Chondrocyte (in vitro differentiated cells): ENCODE data around the gene SENP3. TPM values are rescaled to one million over a fixed set of nuclear protein-coding genes. Genes with fewer than 3 reads are reported as not detected.

Source experiments
- DNase-seq: peaks from one replicate; pipeline ENCODE4 v3.0.0; 2021; ENCODE audit warnings: mixed read lengths, low spot score
- H3K27ac Mint-ChIP-seq: one replicate; pipeline ENCODE4 v1.8.0; 2021; ENCODE audit warnings: mild to moderate bottlenecking, moderate library complexity, mixed read lengths; ENCODE audit not compliant: unreplicated experiment
- H3K27me3 Mint-ChIP-seq: 2 replicates; pipeline ENCODE4 v1.8.0; 2021; ENCODE audit warnings: low read depth, mixed read lengths
- H3K36me3 Mint-ChIP-seq: 2 replicates; pipeline ENCODE4 v1.8.0; 2021; ENCODE audit warnings: low read depth, mixed read lengths
- H3K4me1 Mint-ChIP-seq: 2 replicates; pipeline ENCODE4 v1.8.0; 2021; ENCODE audit warnings: low read depth, mild to moderate bottlenecking, mixed read lengths
- H3K4me3 Mint-ChIP-seq: one replicate; pipeline ENCODE4 v1.8.0; 2021; ENCODE audit warnings: mild to moderate bottlenecking, moderate library complexity, mixed read lengths; ENCODE audit not compliant: unreplicated experiment
- H3K9me3 Mint-ChIP-seq: 2 replicates; pipeline ENCODE4 v1.8.0; 2021; ENCODE audit warnings: low read depth, mixed read lengths
- total RNA-seq: library from RNA; stranded (reverse); gene quantifications from 3 replicates; pipeline ENCODE4 v1.2.1, GENCODE V29; 2021
- TF ChIP-seq, protein P1 (sequence below): fragments of 200-600 bp; sonication (generic); IDR thresholded peaks from 2 replicates; pipeline ENCODE4 v1.5.0; 2021; ENCODE audit warnings: antibody characterized with exemption, mild to moderate bottlenecking, moderate library complexity

SENP3 gene
- total RNA-seq, 1 donor from 2014 or later, result 49.4 TPM

DNA sequence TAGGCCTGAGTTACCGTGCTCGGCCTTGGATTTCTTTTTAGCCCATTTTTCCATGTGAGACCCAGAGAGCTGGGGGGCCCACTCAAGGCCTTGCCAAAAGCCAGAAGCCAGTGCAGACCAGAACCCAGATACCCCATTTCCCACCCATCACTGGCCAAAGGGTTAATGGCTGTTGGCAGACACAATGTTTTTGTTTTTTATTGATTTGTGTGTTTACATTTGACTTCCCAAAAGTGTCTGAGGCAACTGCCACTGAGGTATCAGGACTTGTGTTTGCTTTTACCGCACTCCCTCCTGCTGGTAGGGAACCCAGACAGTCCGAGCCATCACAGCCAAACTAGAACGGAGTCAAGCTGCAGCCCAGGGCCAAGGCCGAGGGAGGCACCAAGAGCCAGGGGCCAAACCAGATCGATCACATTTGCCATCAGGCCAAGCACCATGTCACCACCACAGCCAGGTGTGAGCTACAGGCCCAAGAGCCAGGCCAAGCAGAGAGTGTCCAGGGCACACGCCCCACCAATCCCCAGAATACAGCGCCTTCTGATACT is 20.6 kb upstream of the SENP3 start:
- Mint-ChIP-seq H3K9me3 (peaks cover 11% of the 10 kb centered on the region), H3K27me3 (peaks cover 13% of the 10 kb centered on the region), H3K4me1 (no peaks in the 10 kb centered on the region), H3K27ac (no peak overlapping the region), H3K36me3 (no peaks in the 10 kb centered on the region), H3K4me3 (no peak overlapping the region)
- TF ChIP-seq, protein P1, sequence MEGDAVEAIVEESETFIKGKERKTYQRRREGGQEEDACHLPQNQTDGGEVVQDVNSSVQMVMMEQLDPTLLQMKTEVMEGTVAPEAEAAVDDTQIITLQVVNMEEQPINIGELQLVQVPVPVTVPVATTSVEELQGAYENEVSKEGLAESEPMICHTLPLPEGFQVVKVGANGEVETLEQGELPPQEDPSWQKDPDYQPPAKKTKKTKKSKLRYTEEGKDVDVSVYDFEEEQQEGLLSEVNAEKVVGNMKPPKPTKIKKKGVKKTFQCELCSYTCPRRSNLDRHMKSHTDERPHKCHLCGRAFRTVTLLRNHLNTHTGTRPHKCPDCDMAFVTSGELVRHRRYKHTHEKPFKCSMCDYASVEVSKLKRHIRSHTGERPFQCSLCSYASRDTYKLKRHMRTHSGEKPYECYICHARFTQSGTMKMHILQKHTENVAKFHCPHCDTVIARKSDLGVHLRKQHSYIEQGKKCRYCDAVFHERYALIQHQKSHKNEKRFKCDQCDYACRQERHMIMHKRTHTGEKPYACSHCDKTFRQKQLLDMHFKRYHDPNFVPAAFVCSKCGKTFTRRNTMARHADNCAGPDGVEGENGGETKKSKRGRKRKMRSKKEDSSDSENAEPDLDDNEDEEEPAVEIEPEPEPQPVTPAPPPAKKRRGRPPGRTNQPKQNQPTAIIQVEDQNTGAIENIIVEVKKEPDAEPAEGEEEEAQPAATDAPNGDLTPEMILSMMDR, result no peak
- no peak for DNase-seq

DNA sequence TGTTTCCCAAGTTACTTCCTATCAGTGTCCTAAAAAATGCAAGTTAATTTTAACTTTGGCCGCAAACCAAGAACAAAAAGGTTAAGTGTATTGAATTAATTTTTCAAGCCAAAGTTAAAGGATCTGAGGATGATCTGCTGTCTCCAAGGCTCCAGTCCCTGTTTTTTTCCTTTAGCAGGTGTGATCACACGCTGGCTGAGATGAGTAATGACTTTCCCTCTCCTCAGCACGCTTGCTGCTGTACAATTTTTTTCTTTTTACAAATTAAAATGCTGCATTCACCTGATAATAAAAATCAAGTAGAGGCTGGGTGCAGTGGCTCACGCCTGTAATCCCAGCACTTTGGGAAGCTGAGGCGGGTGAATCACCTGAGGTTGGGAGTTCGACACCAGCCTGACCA is 16.8 kb upstream of the SENP3 start:
- no peaks in the 10 kb centered on the region for H3K36me3 Mint-ChIP-seq
- TF ChIP-seq, protein P1, result no peak
- peaks cover 13% of the 10 kb centered on the region for H3K27me3 Mint-ChIP-seq
- no peak for DNase-seq
- no peaks in the 10 kb centered on the region for H3K9me3 Mint-ChIP-seq
- H3K4me3 Mint-ChIP-seq, result no peak overlapping the region
- no peak overlapping the region for H3K27ac Mint-ChIP-seq
- peaks cover 13% of the 10 kb centered on the region for H3K4me1 Mint-ChIP-seq

DNA sequence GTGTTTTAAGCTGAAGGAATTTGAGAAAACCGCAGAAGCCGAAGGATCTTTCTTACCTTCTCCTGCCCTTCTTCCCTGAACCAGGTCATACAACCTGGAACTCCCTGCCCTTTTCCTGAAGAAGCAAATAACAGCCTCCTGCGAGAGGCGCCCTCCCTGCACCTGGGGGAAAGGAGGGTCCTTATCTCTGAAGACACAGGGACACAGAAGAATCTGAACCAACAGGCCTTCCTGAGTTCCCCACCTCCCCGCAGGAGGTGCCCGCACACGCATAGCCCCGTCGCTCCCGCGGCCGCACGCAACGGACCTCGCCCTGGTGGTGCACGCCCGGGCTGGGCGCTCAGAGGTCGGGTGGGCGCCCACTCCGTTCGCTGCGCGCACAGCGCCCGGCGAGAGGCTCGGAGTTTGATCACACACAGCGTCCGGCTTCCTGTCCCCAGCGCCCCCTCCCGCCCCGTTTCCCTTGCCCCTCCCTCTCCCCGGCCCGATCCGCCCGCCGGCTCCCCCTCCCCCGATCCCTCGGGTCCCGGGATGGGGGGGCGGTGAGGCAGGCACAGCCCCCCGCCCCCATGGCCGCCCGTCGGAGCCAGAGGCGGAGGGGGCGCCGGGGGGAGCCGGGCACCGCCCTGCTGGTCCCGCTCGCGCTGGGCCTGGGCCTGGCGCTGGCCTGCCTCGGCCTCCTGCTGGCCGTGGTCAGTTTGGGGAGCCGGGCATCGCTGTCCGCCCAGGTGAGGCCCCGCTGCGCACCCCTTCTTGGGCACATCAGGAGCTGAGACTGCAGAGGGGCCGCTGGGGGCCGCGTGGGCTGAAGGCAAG is 12.9 kb upstream of the SENP3 start, which contains the start of gene TNFSF12:
Gene TNFSF12, plus strand, starts transcription at position 474 of the 816 bp plus-strand sequence. Its CDS starts 96 bp downstream, at position 570.
- Mint-ChIP-seq H3K27ac (peak within 1 kb of the TSS; percentile 59), H3K27me3 (no peaks in the 10 kb centered on the region), H3K36me3 (peaks cover 6% of the 10 kb centered on the region), H3K9me3 (no peaks in the 10 kb centered on the region), H3K4me1 (peaks cover 13% of the 10 kb centered on the region), H3K4me3 (peak within 1 kb of the TSS; percentile 70)
- TF ChIP-seq, protein P1, result peak; percentile 65
- no peak for DNase-seq

DNA sequence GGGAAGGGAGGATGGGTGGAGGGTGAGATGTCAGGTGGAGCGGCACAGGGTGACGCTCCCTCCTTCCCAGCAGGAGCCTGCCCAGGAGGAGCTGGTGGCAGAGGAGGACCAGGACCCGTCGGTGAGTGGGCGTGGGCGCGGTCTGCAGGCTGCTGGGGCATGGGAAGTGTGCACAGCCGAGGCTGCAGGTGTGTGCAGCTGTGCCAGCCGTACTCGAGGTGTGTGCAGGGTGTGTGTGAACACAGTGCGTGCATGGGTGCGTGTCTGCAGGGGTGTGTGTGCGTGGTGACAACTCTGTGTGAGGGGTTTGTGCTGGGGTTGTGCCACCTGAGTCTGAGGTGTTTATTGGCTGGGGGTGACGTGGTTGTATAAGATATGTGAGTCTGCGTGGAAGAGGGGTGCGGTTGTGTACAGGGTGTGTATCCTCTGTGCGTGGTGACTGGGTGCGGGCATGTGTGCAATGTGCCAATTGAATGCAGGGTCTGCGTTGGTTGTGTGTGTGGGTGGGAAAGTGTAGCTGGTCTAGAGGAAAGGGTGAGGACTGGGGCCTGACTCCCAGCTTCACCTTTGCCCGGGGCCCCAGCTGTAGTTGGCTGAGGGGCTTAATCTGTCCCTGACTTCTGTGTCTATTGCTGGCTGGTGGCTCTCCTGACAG is 12.2 kb upstream of the SENP3 start:
- Mint-ChIP-seq H3K4me3 (peak overlapping the region; percentile 66), H3K27me3 (no peaks in the 10 kb centered on the region), H3K36me3 (peaks cover 6% of the 10 kb centered on the region), H3K27ac (peak overlapping the region; percentile 59), H3K9me3 (no peaks in the 10 kb centered on the region), H3K4me1 (peaks cover 13% of the 10 kb centered on the region)
- no peak for DNase-seq
- TF ChIP-seq, protein P1, result peak; percentile 14

DNA sequence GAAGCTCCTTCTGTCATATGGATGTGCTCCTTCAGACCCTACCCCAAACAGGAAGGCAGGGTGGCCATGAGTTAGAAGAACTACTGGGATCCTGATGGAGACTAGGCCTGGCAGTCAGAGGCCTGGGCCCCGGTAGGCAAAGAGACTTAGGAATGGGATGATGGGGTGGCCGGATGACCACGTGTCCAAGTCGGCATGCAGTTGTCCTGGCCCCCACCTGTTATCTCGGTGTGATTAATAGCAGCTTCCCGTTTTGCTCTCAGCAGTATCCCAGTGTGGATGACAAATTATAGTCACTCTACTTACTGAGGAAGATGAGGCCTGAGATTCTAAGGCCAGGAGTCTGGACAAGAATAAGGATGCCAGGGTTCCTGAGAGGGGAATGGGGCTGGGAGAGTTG is 11.4 kb upstream of the SENP3 start:
- no peak for DNase-seq
- Mint-ChIP-seq H3K9me3 (no peaks in the 10 kb centered on the region), H3K36me3 (peaks cover 6% of the 10 kb centered on the region), H3K4me3 (no peak overlapping the region), H3K4me1 (peaks cover 13% of the 10 kb centered on the region), H3K27ac (no peak overlapping the region), H3K27me3 (no peaks in the 10 kb centered on the region)
- TF ChIP-seq, protein P1, result no peak
